Lung (tissue), 12 donors: ENCODE measurements around the gene CALHM4. TPM values are rescaled to one million over a fixed set of nuclear protein-coding genes. Genes with fewer than 3 reads are reported as not detected.

Experiments
- ATAC-seq: fragments of 200-7000 bp; cut with Tn5 transposase; one replicate; pipeline ENCODE4 v1.9.1; 2020; ENCODE audit warnings: moderate number of reproducible peaks; ENCODE audit not compliant: insufficient read depth, low FRiP score
- DNase-seq, 3 donors: peaks; one replicate each; pipeline ENCODE4 v3.0.0-alpha.2; 2013 to 2017
- H3K27ac ChIP-seq, 2 donors: one replicate each; pipeline ENCODE4 v1.5.1; 2013; ENCODE audit warnings: mild to moderate bottlenecking in 2 of 2, moderate library complexity in 2 of 2, control low read depth in 1 of 2, inconsistent platforms in 1 of 2, low read depth in 1 of 2, low read length in 1 of 2
- H3K27me3 ChIP-seq, 3 donors: one replicate each; pipeline ENCODE4 v1.5.1; 2013; ENCODE audit warnings: low read length in 2 of 3; ENCODE audit not compliant: control insufficient read depth in 3 of 3, insufficient read depth in 3 of 3
- H3K36me3 ChIP-seq, 4 donors: one replicate each; pipeline ENCODE4 v1.5.1; 2013; ENCODE audit warnings: low read length in 4 of 4, mild to moderate bottlenecking in 1 of 4, moderate library complexity in 1 of 4; ENCODE audit not compliant: control insufficient read depth in 4 of 4, insufficient read depth in 4 of 4
- H3K4me1 ChIP-seq, 5 donors: one replicate each; pipeline ENCODE4 v1.5.1; 2013; ENCODE audit warnings: low read length in 5 of 5, mild to moderate bottlenecking in 2 of 5, moderate library complexity in 1 of 5; ENCODE audit not compliant: control insufficient read depth in 5 of 5, insufficient read depth in 5 of 5
- H3K4me3 ChIP-seq: one replicate; pipeline ENCODE4 v1.5.1; 2013; ENCODE audit warnings: mild to moderate bottlenecking, control low read depth, moderate library complexity
- H3K9ac ChIP-seq, 2 donors: one replicate each; pipeline ENCODE4 v1.5.1; 2013; ENCODE audit warnings: low read length in 2 of 2, control low read depth in 1 of 2; ENCODE audit not compliant: insufficient read depth in 1 of 2
- H3K9me3 ChIP-seq, 4 donors: one replicate each; pipeline ENCODE4 v1.5.1; 2013; ENCODE audit warnings: low read length in 3 of 4, mild to moderate bottlenecking in 1 of 4, moderate library complexity in 1 of 4; ENCODE audit not compliant: control insufficient read depth in 4 of 4, insufficient read depth in 3 of 4
- CTCF ChIP-seq: IDR thresholded peaks from 2 replicates; pipeline ENCODE4 v1.5.1; 2012; ENCODE audit warnings: mild to moderate bottlenecking; ENCODE audit errors: control extremely low read depth, extremely low read depth
- WGBS, 2 donors: extraction: QIAGEN DNeasy Blood & Tissue Kit; methylation state at CpG; one replicate each; pipeline ENCODE4 v1.1.7; 2013; 5-methylcytosine and 5-hydroxymethylcytosine counted together
- polyA plus RNA-seq, 2 donors: library from polyadenylated mRNA; stranded (reverse); fragments of 200-250 nt; gene quantifications; one replicate each; pipeline ENCODE4 v1.2.1, GENCODE V29; 2013
- total RNA-seq, 2 donors: library from RNA; depleted of rRNA in 1 of 2; stranded (reverse); fragments of >200 nt in 1 of 2; gene quantifications; one replicate each; pipeline ENCODE4 v1.2.1, GENCODE V29; 2014 to 2021
- donor health status: control.
- donor health status: control.
- donor health status: Bipolar disorder and iron deficiency.
- donor health status: healthy.
- donor health status: DM: yes; HTN: yes; CAD: no.

Gene CALHM4
- total and polyA plus RNA-seq, 4 donors = not detected

GRCh38 chr6:116545651-116546050 lies 7.9 kb upstream of the CALHM4 start, which contains the start of gene TRAPPC3L:
Gene TRAPPC3L (minus strand): TSS chr6:116545684. CDS start chr6:116545514, 170 bp downstream.
- Histone ChIP-seq H3K4me3 (no peak within 1 kb of the TSS), H3K36me3 (no peaks in the 10 kb centered on the region), H3K9ac (no peak within 1 kb of the TSS), H3K4me1 (peaks cover 0 to 4% (median 0%) of the 10 kb centered on the region in 5 donors), H3K27me3 (no peaks in the 10 kb centered on the region), H3K27ac (no peak within 1 kb of the TSS), H3K9me3 (no peaks in the 10 kb centered on the region)
- ATAC-seq (no peak), DNase-seq (peak in 1 of 3 donors; percentile 5)
- WGBS, 2 donors = 51 to 73% methylated on average over 4 of the region's 4 CpGs
- TF ChIP-seq CTCF = no peak

DNA sequence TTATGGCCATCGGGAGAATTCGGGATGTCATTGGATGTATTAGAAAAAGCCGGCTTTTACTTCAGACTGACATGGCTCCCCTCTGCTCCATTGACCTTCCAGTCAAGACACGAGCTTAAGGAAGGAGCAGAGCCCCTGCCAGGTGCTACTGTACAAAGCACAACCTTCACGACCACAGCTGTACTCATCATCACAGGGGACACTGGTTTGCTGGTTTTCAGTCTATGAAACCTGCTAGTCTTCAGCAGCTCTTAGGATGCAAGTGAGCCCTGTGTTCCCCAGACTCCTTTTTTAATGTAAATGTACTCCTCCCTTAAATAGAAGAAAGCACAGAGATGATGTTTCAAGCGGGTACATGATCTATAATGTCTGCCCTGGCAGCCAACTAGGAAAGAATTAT lies 6.2 kb upstream of the CALHM4 start:
- 94% methylated on average over 6 of the region's 6 CpGs for WGBS, 2 donors
- Histone ChIP-seq H3K9me3 (no peaks in the 10 kb centered on the region), H3K4me3 (no peak overlapping the region), H3K27me3 (no peaks in the 10 kb centered on the region), H3K4me1 (no peaks in the 10 kb centered on the region), H3K27ac (no peak overlapping the region), H3K36me3 (no peaks in the 10 kb centered on the region), H3K9ac (no peak overlapping the region)
- DNase-seq (no peak), ATAC-seq (no peak)
- no peak for TF ChIP-seq CTCF

- DNase-seq = no peak
- 52 to 66% methylated on average over 4 of the region's 4 CpGs for WGBS, 2 donors
- ATAC-seq = no peak
- no peaks in the 10 kb centered on the region for H3K9me3 ChIP-seq
- peaks cover 0 to 1% (median 0%) of the 10 kb centered on the region in 5 donors for H3K4me1 ChIP-seq
- H3K27me3 ChIP-seq = no peaks in the 10 kb centered on the region
- H3K36me3 ChIP-seq = no peaks in the 10 kb centered on the region
- no peak overlapping the region for H3K4me3 ChIP-seq
- H3K27ac ChIP-seq = no peak overlapping the region
- H3K9ac ChIP-seq = no peak overlapping the region
- TF ChIP-seq CTCF = no peak
Measured at GRCh38 chr6:116550796-116551195, 2.8 kb upstream of the CALHM4 start.

DNA sequence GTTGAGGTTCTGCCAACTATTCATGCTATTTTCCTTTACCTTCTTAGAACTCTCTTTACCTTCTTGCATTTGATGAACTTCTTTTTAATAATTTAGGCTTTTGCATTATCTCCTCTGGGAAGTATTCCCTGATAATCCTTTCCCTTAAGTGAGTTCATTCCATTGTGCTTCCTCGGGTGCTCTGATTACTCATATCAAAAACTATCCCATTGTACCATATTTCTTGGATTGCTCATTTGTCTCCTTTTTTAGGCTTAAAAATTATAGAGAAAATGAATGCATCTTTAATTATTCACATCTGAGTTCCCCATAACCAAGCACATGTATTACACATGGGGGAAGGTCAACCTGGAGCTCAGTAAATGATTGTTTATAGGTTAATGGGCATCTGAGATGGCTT lies 2.5 kb downstream of the CALHM4 start:
- 88 to 100% methylated on average over 1 of the region's 1 CpG for WGBS, 2 donors
- Histone ChIP-seq H3K9me3 (no peaks in the 10 kb centered on the region), H3K36me3 (no peaks in the 10 kb centered on the region), H3K27me3 (no peaks in the 10 kb centered on the region), H3K4me1 (peaks cover 0 to 7% (median 0%) of the 10 kb centered on the region in 5 donors), H3K4me3 (no peak overlapping the region), H3K27ac (no peak overlapping the region), H3K9ac (no peak overlapping the region)
- TF ChIP-seq CTCF = no peak
- ATAC-seq (no peak), DNase-seq (no peak)
